Left cardiac atrium (tissue), 4 donors: ENCODE data around the gene ABCB1. TPM values are rescaled to one million over a fixed set of nuclear protein-coding genes. Genes with fewer than 3 reads are reported as not detected.
A peak's percentile ranks its signal among the peaks of the same experiment; 100 is the strongest.

Experiments used
- ATAC-seq, 2 donors: fragments of 200-7000 bp; cut with Tn5 transposase; one replicate each; pipeline ENCODE4 v1.9.1; 2020; ENCODE audit warnings: mild to moderate bottlenecking in 2 of 2, moderate library complexity in 2 of 2
- DNase-seq: peaks from one replicate; pipeline ENCODE4 v3.0.0-alpha.2; 2020
- intact Hi-C, 2 donors: fragments of 100-400 bp; cut with DNase I; formaldehyde crosslinking; loops; one replicate each; pipeline versions ENCODE4 v1.14.1 to v1.15.1; 2022 to 2023
- total RNA-seq, 2 donors: library from RNA; stranded (reverse); fragmentation: NEBNext Ultra II Directional; extraction: Animal tissue kit (Norgen Biotek cat#: 25700); gene quantifications; one replicate each; pipeline ENCODE4 v1.2.1, GENCODE V29; 2021
- donor health status: DM: no; HTN: yes; CAD: no.
- donor health status: DM: no; HTN: yes; CAD: no; lungs with severe emphysema.
- donor health status: DM: yes; HTN: yes; CAD: no.
- donor health status: Dilated cardiomyopathy.

Gene ABCB1
- total RNA-seq, 2 donors from 2014 or later: 5.2 to 5.9 TPM

- ATAC-seq: no peak
- intact Hi-C loops: no loop called here
Observed at GRCh38 chr7:87530126-87530525, 70.6 kb downstream of the ABCB1 start.

DNA sequence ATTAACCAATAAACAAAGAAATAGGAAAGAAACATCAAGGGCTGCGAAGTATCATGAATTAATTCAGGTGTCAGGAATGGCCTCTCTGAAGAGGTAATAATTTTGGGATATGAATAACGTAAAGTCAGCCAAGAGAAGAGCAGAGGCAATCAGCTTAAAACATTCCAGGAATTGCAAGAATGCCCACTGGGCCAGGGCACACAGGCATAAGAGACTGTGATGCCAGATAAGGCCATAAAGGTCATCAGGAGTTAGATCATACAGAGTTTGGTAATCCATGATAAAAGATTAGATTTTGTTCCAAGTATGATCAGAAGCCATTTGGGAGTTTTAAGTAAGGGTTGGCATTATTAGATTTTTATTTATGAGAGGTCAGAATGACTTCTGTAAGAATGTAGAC is 72.0 kb downstream of the ABCB1 start:
- DNase-seq: no peak

More at GRCh38 chr7:87530126-87530525, 70.6 kb downstream of the ABCB1 start:
- no peak for DNase-seq

DNA sequence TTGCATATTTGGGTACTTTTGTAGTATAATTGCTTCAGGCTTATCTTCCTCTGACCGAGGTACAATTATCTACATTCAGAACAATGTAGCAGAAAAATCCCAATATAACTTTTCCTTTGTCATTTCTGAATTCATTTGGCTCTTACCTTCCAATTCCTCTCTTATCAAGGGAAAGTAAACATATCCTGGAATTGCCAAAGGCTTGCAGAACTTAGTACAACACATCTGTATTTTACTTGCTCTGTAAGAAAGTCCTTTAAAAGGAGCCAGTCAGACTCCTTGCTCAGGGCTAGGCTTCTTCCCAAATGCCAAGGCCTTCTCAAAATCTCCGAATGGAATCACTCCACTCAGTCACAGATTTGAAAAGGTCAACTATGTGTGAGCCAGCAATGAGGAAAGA is 81.9 kb downstream of the ABCB1 start:
- intact Hi-C loops: no loop called here
- ATAC-seq (no peak), DNase-seq (no peak)

More for the DNA sequence above, 72.0 kb downstream of the ABCB1 start:
- no peak for ATAC-seq
- intact Hi-C loops: no loop called here

GRCh38 chr7:87517891-87518290 is 82.8 kb downstream of the ABCB1 start:
- DNase-seq (no peak), ATAC-seq (no peak)
- intact Hi-C loops: no loop called here

DNA sequence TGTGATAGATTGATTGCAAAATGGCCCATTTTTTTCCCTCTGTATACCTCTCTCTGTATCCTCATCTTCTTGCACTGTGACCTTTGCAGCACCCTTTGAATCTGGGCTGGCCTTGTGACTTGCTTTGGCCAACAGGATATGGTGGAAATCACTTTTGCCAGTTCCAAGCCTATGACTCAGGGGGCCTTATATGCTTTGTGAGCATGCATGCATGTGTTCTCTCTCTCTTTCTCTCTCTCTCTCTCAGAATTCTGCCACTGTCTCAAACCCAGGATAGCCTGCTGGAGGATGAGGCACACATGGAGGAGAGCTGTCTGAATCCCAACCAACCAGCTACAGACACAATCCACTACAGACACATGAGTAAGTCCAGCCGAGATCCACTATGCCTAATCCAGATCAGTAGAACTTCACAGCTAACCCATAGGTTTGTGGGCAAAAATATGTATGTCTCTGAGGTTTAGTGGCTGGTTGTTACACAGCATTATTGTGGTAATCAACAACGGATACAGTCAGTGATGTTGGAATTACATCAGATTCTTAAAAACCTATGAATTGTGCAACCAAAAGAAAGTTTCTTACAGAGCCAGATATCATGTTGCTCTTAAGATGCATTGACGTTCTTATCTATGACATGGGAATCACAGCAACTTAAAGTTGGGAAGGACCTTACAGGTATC is 83.4 kb downstream of the ABCB1 start:
- ATAC-seq (peak in 1 of 2 donors; percentile 26), DNase-seq (no peak)
- intact Hi-C loops: no loop called here

DNA sequence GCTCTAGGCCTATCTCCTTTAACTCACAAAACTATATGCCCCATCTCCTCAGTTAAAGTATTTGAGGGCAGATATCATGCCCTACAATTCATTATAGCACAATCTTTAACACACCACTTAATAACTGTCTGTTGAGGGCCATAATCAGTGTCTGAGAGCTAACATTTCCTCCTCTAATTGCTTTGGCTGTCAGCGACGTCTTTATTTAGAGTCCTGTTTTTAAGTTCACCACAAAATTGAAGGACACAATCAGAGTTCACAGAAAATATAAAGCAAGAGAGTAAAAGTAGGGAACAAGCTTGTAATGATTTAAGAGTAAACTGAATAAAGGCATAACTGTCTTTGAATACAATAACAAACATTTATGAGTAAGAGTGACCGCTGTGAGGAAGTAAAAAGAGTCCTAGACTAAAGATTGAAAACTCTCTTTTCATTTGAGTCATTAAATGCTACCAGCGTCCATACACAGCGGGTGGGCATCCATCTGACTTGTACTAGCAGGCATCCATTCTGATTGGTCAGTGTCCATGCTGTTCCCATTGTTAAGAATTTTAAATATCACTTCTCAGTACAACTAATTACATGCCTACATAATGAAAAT is 86.8 kb downstream of the ABCB1 start:
- intact Hi-C loops: no loop called here
- ATAC-seq (no peak), DNase-seq (no peak)

DNA sequence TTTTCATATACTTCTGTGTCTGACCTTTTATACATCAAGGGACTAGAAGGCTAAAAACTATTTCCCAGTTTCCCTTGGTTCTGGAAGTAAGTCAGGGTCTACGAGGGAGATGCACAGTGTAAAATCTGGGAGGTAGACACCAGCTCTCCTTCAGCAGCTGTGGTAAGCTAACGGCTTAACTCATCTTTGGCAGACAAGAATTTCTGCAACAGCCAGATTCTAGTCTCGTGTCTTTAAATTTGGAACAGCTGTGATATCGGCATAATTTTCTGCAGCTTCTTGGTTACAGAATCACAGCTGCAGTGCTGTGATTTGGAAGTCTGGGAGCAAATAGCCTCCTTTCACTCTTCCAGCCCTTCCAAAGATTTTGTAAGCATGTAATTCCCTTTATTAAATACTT is 87.8 kb downstream of the ABCB1 start:
- intact Hi-C loops: no loop called here
- DNase-seq (no peak), ATAC-seq (no peak)

DNA sequence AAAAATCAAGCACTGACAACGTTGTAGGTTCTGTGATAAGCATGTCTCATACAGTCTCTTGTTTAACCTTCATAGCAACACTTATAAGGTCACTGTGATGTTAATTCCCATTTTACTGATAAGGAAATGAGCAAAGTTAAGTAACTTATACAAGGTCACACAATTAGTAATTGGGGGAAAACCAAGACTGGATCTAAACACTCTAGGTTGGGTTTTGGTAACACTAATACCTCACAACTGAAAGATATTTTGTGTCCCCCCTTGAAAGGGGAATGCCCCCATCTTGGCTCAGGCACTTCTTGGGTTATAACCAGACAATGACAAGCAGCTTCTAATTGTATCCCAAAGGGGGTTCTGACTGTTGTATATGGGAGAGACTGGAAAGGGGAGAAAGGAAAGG is 89.2 kb downstream of the ABCB1 start:
- DNase-seq (no peak), ATAC-seq (no peak)
- intact Hi-C loops: no loop called here

GRCh38 chr7:87510411-87510875 is 90.2 kb downstream of the ABCB1 start:
- no peak for ATAC-seq
- intact Hi-C loops: no loop called here
- no peak for DNase-seq

DNA sequence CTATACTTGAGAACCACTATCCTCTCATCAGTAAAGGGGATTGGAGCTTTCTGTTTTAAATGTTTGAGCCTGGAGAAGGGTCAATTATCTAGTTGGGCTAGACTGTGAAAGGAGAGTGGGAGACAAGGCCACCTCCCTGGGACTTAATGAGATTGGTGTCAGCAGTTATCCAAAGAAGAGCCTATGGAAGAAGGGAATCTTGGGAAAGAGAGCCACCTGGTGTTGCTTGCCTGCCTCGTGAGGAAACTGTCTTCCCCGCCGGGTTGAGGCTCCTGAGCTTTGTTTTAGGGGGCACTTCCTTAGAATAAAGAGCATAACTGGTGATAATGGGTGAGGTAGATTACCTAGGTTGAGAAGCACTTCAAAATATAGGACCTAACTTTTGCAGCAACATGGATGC is 93.2 kb downstream of the ABCB1 start:
- intact Hi-C loops: loop anchor here (5.0 to 10.0 kb wide), 2 partner anchors 377 to 380 kb away; no protein-coding TSS in a partner anchor
- DNase-seq (no peak), ATAC-seq (no peak)

- DNase-seq: no peak
- peak in 1 of 2 donors; percentile 38 for ATAC-seq
- intact Hi-C loops: loop anchor here (5.0 to 10.0 kb wide), 2 partner anchors 378 to 381 kb away; no protein-coding TSS in a partner anchor
Observed at GRCh38 chr7:87506246-87507180, 94.2 kb downstream of the ABCB1 start.

DNA sequence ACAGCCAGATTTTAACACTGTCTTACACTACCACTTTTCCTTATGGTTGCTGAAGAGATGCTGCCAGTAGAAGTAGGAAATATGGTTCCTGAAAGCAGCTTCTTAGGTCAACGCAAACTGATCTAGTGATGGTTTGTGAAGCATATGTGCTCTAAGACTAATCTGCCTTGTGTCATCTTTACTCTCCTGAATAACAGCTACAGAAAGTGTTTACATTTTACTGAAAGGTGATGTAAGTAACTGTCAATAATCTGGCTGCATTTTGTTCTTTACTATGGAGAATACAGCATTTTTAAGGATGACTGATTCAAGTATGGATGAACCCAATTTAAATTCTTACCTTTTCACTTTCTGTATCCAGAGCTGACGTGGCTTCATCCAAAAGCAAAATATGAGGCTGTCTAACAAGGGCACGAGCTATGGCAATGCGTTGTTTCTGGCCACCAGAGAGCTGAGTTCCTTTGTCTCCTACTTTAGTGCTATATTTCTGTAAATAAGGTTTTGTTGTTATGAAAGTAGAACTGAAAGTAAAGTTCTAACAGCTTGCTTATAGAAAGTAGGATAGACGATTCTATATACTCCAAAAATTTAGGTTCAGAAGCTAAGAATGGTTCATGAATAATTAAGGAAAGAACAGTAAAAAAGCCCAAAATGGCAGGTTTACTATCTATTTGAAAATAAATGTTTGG is 95.0 kb downstream of the ABCB1 start:
- ATAC-seq: no peak
- DNase-seq: no peak
- intact Hi-C loops: loop anchor here (5.0 to 10.0 kb wide), 2 partner anchors 379 to 382 kb away; no protein-coding TSS in a partner anchor

- intact Hi-C loops: loop anchor here (5.0 to 10.0 kb wide), 2 partner anchors 380 to 382 kb away; no protein-coding TSS in a partner anchor
- DNase-seq: no peak
- no peak for ATAC-seq
Observed at GRCh38 chr7:87505122-87505521, 95.6 kb downstream of the ABCB1 start.

DNA sequence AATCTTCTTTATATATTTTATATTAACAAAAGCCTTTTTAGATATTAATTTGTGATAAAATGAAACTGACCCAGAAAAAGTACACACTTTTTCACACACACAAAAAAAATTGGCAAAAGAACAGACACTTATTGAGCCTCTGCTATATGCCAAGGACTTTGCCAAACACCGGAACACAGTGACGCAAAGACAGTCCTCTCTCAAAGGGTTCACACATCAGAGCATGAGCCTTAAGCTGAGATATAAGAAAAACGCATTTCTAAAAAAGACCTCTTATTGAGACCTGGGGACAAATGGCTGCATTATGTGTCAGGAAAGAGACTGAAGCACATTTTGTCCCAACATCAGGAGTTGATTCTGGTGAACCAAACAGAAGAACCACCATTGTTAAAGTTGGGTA is 101.2 kb downstream of the ABCB1 start:
- ATAC-seq (no peak), DNase-seq (no peak)
- intact Hi-C loops: no loop called here

- ATAC-seq (no peak), DNase-seq (no peak)
- intact Hi-C loops: no loop called here
Observed at GRCh38 chr7:87498893-87499292, 101.8 kb downstream of the ABCB1 start.

GRCh38 chr7:87497482-87497881 is 103.2 kb downstream of the ABCB1 start:
- ATAC-seq: no peak
- intact Hi-C loops: no loop called here
- DNase-seq: no peak

DNA sequence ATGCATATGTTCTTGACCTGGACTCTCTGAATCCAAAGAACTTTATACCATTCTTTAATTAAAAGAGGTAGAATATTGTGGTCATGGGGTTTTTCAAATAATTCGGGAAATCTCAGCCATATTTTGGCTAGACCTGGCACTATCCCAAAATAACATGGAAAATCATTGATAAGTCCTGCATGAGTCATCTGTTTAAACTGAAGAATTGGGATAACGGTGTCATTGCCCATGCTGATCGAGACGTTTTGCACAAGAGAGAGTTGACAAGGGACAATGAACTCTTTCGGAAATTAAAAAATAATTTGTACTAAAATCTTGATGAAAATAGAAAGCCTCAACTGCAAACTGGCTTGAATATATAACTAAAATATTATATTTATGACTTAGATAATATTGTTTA is 105.3 kb downstream of the ABCB1 start:
- no peak for ATAC-seq
- DNase-seq: no peak
- intact Hi-C loops: no loop called here

DNA sequence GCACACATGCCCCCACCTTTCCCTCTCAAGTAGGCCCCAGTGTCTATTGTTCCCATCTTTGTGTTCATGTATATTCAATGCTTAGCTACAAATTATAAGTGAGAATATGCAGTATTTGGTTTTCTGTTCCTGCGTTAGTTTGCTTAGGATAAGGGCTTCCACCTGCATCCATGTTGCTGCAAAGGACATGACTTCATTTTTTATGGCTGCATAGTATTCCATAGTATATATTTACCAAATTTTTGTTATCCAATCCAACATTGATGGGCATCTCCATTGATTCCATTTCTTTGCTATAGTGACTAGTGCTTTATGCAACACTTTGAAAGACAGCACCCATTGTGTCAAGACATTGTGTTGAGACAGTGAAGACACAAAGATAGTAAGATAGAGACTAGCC is 106.2 kb downstream of the ABCB1 start:
- ATAC-seq (no peak), DNase-seq (no peak)
- intact Hi-C loops: no loop called here

GRCh38 chr7:87483131-87483530 is 117.6 kb downstream of the ABCB1 start:
- intact Hi-C loops: no loop called here

More at GRCh38 chr7:87483131-87483530, 117.6 kb downstream of the ABCB1 start:
- ATAC-seq (no peak), DNase-seq (no peak)
